Activated naive CD4-positive, alpha-beta T cell treated with anti-CD3 and anti-CD28 coated beads for 36 hours (primary cell): ENCODE measurements around the gene MAPK6. TPM values are rescaled to one million over a fixed set of nuclear protein-coding genes. Genes with fewer than 3 reads are reported as not detected.
A peak's percentile ranks its signal among the peaks of the same experiment; 100 is the strongest.
"Not testable (repeated sequence)": the region's sequence is repeated elsewhere in the genome, so short reads cannot be mapped to it uniquely, and the experiment has no call there.

ENCODE experiments used
- CTCF ChIA-PET: fragments of 350-600 bp; sonication (Branson Sonifier 250); formaldehyde crosslinking; loops from one replicate; lab custom pipeline; 2021; ENCODE audit warnings: antibody characterized with exemption; lab: Charles Lee
- DNase-seq: peaks from one replicate; pipeline ENCODE4 v3.0.0-alpha.2; 2020
- H3K27ac Mint-ChIP-seq: one replicate; pipeline ENCODE4 v1.8.0; 2021; ENCODE audit warnings: mild to moderate bottlenecking, mixed read lengths
- H3K27me3 Mint-ChIP-seq: one replicate; pipeline ENCODE4 v1.8.0; 2021; ENCODE audit warnings: low read depth, mixed read lengths
- H3K36me3 Mint-ChIP-seq: one replicate; pipeline ENCODE4 v1.8.0; 2021; ENCODE audit warnings: low read depth, mixed read lengths
- H3K4me1 Mint-ChIP-seq: one replicate; pipeline ENCODE4 v1.8.0; 2021; ENCODE audit warnings: low read depth, mixed read lengths
- H3K4me3 Mint-ChIP-seq: one replicate; pipeline ENCODE4 v1.8.0; 2021; ENCODE audit warnings: mild to moderate bottlenecking, moderate library complexity, mixed read lengths
- H3K9me3 Mint-ChIP-seq: one replicate; pipeline ENCODE4 v1.8.0; 2021; ENCODE audit warnings: mixed read lengths
- intact Hi-C: fragments of 100-400 bp; cut with micrococcal nuclease; formaldehyde crosslinking; loops from one replicate; pipeline ENCODE4 v1.15.1; 2023
- total RNA-seq, 2 experiments: library from RNA; stranded (reverse); gene quantifications; one replicate each; pipeline ENCODE4 v1.2.3, GENCODE V29; 2021

The MAPK6 gene
- total RNA-seq, 2 experiments from 2014 or later: 16.7 to 17.2 TPM

- CTCF ChIA-PET: interaction anchor here (1.0 to 1.7 kb wide), 2 partner anchors 51 to 156 kb away, joined by 3 to 8 read pairs; no protein-coding TSS in a partner anchor
- no peak overlapping the region for H3K4me3 Mint-ChIP-seq
- H3K27me3 Mint-ChIP-seq: no peaks in the 10 kb centered on the region
- no peak for DNase-seq
- H3K4me1 Mint-ChIP-seq: peaks cover 23% of the 10 kb centered on the region
- no peaks in the 10 kb centered on the region for H3K9me3 Mint-ChIP-seq
- no peak overlapping the region for H3K27ac Mint-ChIP-seq
- H3K36me3 Mint-ChIP-seq: peaks cover 17% of the 10 kb centered on the region
- intact Hi-C loops: no loop called here
Observed at GRCh38 chr15:52028431-52029093, 9.5 kb downstream of the MAPK6 start.

- CTCF ChIA-PET: interaction anchor here (1.0 to 1.7 kb wide), 4 partner anchors 10 to 49 kb away, joined by 3 to 10 read pairs (median 6); no protein-coding TSS in a partner anchor
- no peak for DNase-seq
- intact Hi-C loops: no loop called here
- Mint-ChIP-seq H3K27ac (no peak overlapping the region), H3K27me3 (no peaks in the 10 kb centered on the region), H3K4me3 (no peak overlapping the region), H3K4me1 (peaks cover 29% of the 10 kb centered on the region), H3K9me3 (peaks cover 1% of the 10 kb centered on the region), H3K36me3 (peaks cover 27% of the 10 kb centered on the region)
Observed at GRCh38 chr15:52030010-52030409, 11.0 kb downstream of the MAPK6 start.

- CTCF ChIA-PET: no interaction called here
- intact Hi-C loops: no loop called here
- Mint-ChIP-seq H3K27ac (no peak overlapping the region), H3K4me1 (peaks cover 27% of the 10 kb centered on the region), H3K9me3 (peaks cover 1% of the 10 kb centered on the region), H3K4me3 (no peak overlapping the region), H3K36me3 (peaks cover 28% of the 10 kb centered on the region), H3K27me3 (no peaks in the 10 kb centered on the region)
- no peak for DNase-seq
Observed at GRCh38 chr15:52031556-52031955, 12.5 kb downstream of the MAPK6 start.

GRCh38 chr15:52037889-52038505 is 19.0 kb downstream of the MAPK6 start:
- Mint-ChIP-seq H3K4me1 (peaks cover 49% of the 10 kb centered on the region), H3K36me3 (peaks cover 18% of the 10 kb centered on the region), H3K27ac (no peak overlapping the region), H3K27me3 (no peaks in the 10 kb centered on the region), H3K9me3 (peaks cover 1% of the 10 kb centered on the region), H3K4me3 (no peak overlapping the region)
- CTCF ChIA-PET: interaction anchor here (1.0 to 2.1 kb wide), 2 partner anchors 8 to 13 kb away, joined by 4 to 9 read pairs; no protein-coding TSS in a partner anchor
- DNase-seq: no peak
- intact Hi-C loops: no loop called here

- CTCF ChIA-PET: interaction anchor here (0.7 to 2.5 kb wide), 4 partner anchors 10 to 366 kb away, joined by 3 to 9 read pairs (median 4); no protein-coding TSS in a partner anchor
- Mint-ChIP-seq H3K9me3 (no peaks in the 10 kb centered on the region), H3K4me1 (peaks cover 54% of the 10 kb centered on the region), H3K36me3 (peaks cover 1% of the 10 kb centered on the region), H3K4me3 (no peak overlapping the region), H3K27me3 (no peaks in the 10 kb centered on the region), H3K27ac (no peak overlapping the region)
- DNase-seq: peak; percentile 12
- intact Hi-C loops: no loop called here
Observed at GRCh38 chr15:52039925-52040781, 21.1 kb downstream of the MAPK6 start.

- CTCF ChIA-PET: interaction anchor here (0.5 to 2.5 kb wide), 2 partner anchors 37 to 1407 kb away, joined by 6 to 9 read pairs; no protein-coding TSS in a partner anchor
- DNase-seq: no peak
Observed at GRCh38 chr15:52042051-52042851, 23.2 kb downstream of the MAPK6 start.

GRCh38 chr15:52045795-52046298 is 26.8 kb downstream of the MAPK6 start:
- peak overlapping the region; percentile 77 for H3K27ac Mint-ChIP-seq
- CTCF ChIA-PET: interaction anchor here (0.6 to 2.1 kb wide), 13 partner anchors 9 to 99 kb away, joined by 3 to 9 read pairs (median 3); partner anchors contain the start of gene LEO1
- peaks cover 21% of the 10 kb centered on the region for H3K36me3 Mint-ChIP-seq
- not testable (repeated sequence) for H3K9me3 Mint-ChIP-seq, H3K27me3 Mint-ChIP-seq
- intact Hi-C loops: loop anchor here (1.0 to 2.0 kb wide), 4 partner anchors 26 to 64 kb away; no protein-coding TSS in a partner anchor
- peaks cover 42% of the 10 kb centered on the region for H3K4me1 Mint-ChIP-seq
- H3K4me3 Mint-ChIP-seq: peak overlapping the region; percentile 66
- DNase-seq: peak; percentile 59

More at GRCh38 chr15:52042051-52042851, 23.2 kb downstream of the MAPK6 start:
- H3K4me3 Mint-ChIP-seq: no peak overlapping the region
- no peaks in the 10 kb centered on the region for H3K9me3 Mint-ChIP-seq
- H3K4me1 Mint-ChIP-seq: peaks cover 71% of the 10 kb centered on the region
- intact Hi-C loops: no loop called here
- no peaks in the 10 kb centered on the region for H3K27me3 Mint-ChIP-seq
- no peak overlapping the region for H3K27ac Mint-ChIP-seq
- H3K36me3 Mint-ChIP-seq: peaks cover 9% of the 10 kb centered on the region

GRCh38 chr15:52046552-52046951 is 27.5 kb downstream of the MAPK6 start:
- not testable (repeated sequence) for H3K27me3 Mint-ChIP-seq, H3K9me3 Mint-ChIP-seq, H3K4me3 Mint-ChIP-seq, DNase-seq
- Mint-ChIP-seq H3K4me1 (peaks cover 39% of the 10 kb centered on the region), H3K36me3 (peaks cover 21% of the 10 kb centered on the region), H3K27ac (peak overlapping the region; percentile 77)
- intact Hi-C loops: loop anchor here (1.0 to 2.0 kb wide), 4 partner anchors 26 to 64 kb away; no protein-coding TSS in a partner anchor
- CTCF ChIA-PET: interaction anchor here (1.0 to 2.1 kb wide), 7 partner anchors 9 to 37 kb away, joined by 3 to 9 read pairs (median 4); no protein-coding TSS in a partner anchor

- Mint-ChIP-seq H3K9me3 (no peaks in the 10 kb centered on the region), H3K4me1 (peaks cover 15% of the 10 kb centered on the region), H3K4me3 (no peak overlapping the region), H3K27ac (no peak overlapping the region), H3K36me3 (peaks cover 29% of the 10 kb centered on the region), H3K27me3 (no peaks in the 10 kb centered on the region)
- no peak for DNase-seq
- intact Hi-C loops: no loop called here
- CTCF ChIA-PET: no interaction called here
Observed at GRCh38 chr15:52050416-52050815, 31.4 kb downstream of the MAPK6 start.

GRCh38 chr15:52052066-52052935 is 33.3 kb downstream of the MAPK6 start:
- DNase-seq: no peak
- CTCF ChIA-PET: interaction anchor here (0.6 to 1.1 kb wide), 5 partner anchors 8 to 87 kb away, joined by 3 to 5 read pairs (median 4); no protein-coding TSS in a partner anchor
- H3K27ac Mint-ChIP-seq: no peak overlapping the region
- no peaks in the 10 kb centered on the region for H3K4me1 Mint-ChIP-seq
- H3K9me3 Mint-ChIP-seq: no peaks in the 10 kb centered on the region
- no peaks in the 10 kb centered on the region for H3K27me3 Mint-ChIP-seq
- H3K36me3 Mint-ChIP-seq: peaks cover 22% of the 10 kb centered on the region
- H3K4me3 Mint-ChIP-seq: no peak overlapping the region
- intact Hi-C loops: no loop called here
